MCF 10A (cell line): ENCODE measurements around the gene TMEM179. TPM values are rescaled to one million over a fixed set of nuclear protein-coding genes. Genes with fewer than 3 reads are reported as not detected.

Experiments
- BruUV-seq: library from RNA; stranded (reverse); fragments of 400-500 nt; replicated peaks from 2 replicates; lab custom pipeline; 2021; lab: Mats Ljungman, UMichigan
- CTCF ChIA-PET: fragments of 300-600 bp; sonication (Branson Sonifier 250); formaldehyde crosslinking; extraction: SDS; loops from one replicate; lab custom pipeline; 2021; ENCODE audit warnings: antibody characterized with exemption, inconsistent platforms; lab: Yijun Ruan, JAX
- POLR2A ChIA-PET: fragments of 300-600, 350-650 bp; sonication (Branson Sonifier 250); formaldehyde crosslinking; extraction: SDS; loops from one replicate; lab custom pipeline; 2020; ENCODE audit warnings: antibody characterized with exemption, inconsistent platforms; lab: Yijun Ruan, JAX
- DNase-seq: peaks from one replicate; pipeline ENCODE4 v3.0.0-alpha.2; 2018; ENCODE audit not compliant: unreplicated experiment
- H3K27ac Mint-ChIP-seq: one replicate; pipeline ENCODE4 v1.8.0; 2022; ENCODE audit warnings: mild to moderate bottlenecking, low read depth, mixed read lengths; ENCODE audit not compliant: unreplicated experiment
- H3K27me3 Mint-ChIP-seq: one replicate; pipeline ENCODE4 v1.8.0; 2022; ENCODE audit warnings: mixed read lengths; ENCODE audit not compliant: insufficient read depth, unreplicated experiment
- H3K36me3 Mint-ChIP-seq: one replicate; pipeline ENCODE4 v1.8.0; 2022; ENCODE audit warnings: mild to moderate bottlenecking, moderate library complexity, mixed read lengths; ENCODE audit not compliant: insufficient read depth, unreplicated experiment
- H3K4me1 Mint-ChIP-seq: one replicate; pipeline ENCODE4 v1.8.0; 2022; ENCODE audit warnings: mixed read lengths; ENCODE audit not compliant: insufficient read depth, unreplicated experiment
- H3K4me3 Mint-ChIP-seq: one replicate; pipeline ENCODE4 v1.8.0; 2022; ENCODE audit warnings: mild to moderate bottlenecking, moderate library complexity, mixed read lengths; ENCODE audit not compliant: unreplicated experiment
- H3K9me3 Mint-ChIP-seq: one replicate; pipeline ENCODE4 v1.8.0; 2022; ENCODE audit warnings: mixed read lengths; ENCODE audit not compliant: unreplicated experiment
- intact Hi-C: fragments of 100-400 bp; cut with micrococcal nuclease; formaldehyde crosslinking; loops from 2 replicates; pipeline ENCODE4 v1.14.1; 2022
- total RNA-seq: library from RNA; stranded (reverse); gene quantifications from 2 replicates; pipeline ENCODE4 v1.2.3, GENCODE V29; 2022
- TF ChIP-seq, protein P1 (sequence below): fragments of 200-600 bp; IDR thresholded peaks from one replicate; pipeline ENCODE4 v1.8.0; 2022; ENCODE audit warnings: antibody characterized with exemption, mild to moderate bottlenecking; ENCODE audit not compliant: unreplicated experiment

Gene TMEM179
- total RNA-seq, 1 experiment from 2014 or later: not detected

DNA sequence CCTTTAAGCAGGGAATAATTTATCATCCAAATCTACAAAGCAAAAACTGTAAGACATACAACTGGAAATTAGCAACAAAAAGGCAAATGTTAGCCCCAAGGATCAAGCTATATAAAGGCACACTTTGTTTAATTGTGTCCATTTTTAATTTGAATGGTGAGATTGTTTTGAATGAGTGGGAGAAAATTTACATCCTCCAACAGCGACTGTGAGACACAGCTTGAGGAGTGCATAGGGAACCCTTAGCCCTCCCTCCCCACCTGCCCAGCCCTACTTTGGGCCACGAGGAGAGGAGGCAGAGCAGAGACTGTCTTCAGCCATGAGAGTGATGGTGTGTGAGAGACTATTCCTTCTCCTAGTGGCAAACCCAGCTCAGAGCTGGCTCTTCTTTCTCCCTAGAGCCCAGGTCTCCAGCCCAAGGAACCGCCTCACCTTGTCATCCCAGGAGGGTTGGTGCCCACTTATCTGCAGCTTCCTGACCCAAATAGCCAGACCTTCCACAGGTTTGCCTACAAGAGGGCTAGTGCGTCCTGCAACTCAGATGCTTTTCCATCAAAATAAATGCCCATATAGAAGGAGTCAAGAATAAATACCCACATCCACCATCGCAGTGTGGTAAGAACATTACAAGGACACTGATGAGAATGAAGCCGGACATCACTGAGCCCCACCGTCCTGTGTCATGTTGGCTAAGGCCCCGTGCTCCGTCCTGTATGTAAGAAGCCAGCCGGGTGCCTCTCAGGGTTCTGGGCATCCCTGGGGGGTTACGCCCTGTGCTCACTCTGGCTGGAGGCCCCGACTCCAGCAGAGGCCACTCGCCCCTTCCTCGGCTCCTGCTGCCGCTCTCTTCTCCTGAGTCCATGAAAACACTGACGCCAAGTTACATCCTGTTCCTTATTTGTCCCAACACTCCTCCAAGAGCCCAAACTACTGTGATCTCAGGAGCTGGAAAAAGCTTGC, 61.4 kb downstream of the TMEM179 start:
- TF ChIP-seq, protein P1, sequence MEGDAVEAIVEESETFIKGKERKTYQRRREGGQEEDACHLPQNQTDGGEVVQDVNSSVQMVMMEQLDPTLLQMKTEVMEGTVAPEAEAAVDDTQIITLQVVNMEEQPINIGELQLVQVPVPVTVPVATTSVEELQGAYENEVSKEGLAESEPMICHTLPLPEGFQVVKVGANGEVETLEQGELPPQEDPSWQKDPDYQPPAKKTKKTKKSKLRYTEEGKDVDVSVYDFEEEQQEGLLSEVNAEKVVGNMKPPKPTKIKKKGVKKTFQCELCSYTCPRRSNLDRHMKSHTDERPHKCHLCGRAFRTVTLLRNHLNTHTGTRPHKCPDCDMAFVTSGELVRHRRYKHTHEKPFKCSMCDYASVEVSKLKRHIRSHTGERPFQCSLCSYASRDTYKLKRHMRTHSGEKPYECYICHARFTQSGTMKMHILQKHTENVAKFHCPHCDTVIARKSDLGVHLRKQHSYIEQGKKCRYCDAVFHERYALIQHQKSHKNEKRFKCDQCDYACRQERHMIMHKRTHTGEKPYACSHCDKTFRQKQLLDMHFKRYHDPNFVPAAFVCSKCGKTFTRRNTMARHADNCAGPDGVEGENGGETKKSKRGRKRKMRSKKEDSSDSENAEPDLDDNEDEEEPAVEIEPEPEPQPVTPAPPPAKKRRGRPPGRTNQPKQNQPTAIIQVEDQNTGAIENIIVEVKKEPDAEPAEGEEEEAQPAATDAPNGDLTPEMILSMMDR: no peak
- H3K4me3 Mint-ChIP-seq: no peak overlapping the region
- ChIA-PET CTCF (interaction anchor here (0.8 kb wide), 1 partner anchor 19 kb away, joined by 4 read pairs; no protein-coding TSS in a partner anchor), POLR2A (no interaction called here)
- H3K27ac Mint-ChIP-seq: no peak overlapping the region
- no peaks in the 10 kb centered on the region for H3K36me3 Mint-ChIP-seq
- peaks cover 41% of the 10 kb centered on the region for H3K27me3 Mint-ChIP-seq
- DNase-seq: no peak
- BruUV-seq: no TSS peak
- intact Hi-C loops: no loop called here
- no peaks in the 10 kb centered on the region for H3K9me3 Mint-ChIP-seq
- H3K4me1 Mint-ChIP-seq: no peaks in the 10 kb centered on the region

DNA sequence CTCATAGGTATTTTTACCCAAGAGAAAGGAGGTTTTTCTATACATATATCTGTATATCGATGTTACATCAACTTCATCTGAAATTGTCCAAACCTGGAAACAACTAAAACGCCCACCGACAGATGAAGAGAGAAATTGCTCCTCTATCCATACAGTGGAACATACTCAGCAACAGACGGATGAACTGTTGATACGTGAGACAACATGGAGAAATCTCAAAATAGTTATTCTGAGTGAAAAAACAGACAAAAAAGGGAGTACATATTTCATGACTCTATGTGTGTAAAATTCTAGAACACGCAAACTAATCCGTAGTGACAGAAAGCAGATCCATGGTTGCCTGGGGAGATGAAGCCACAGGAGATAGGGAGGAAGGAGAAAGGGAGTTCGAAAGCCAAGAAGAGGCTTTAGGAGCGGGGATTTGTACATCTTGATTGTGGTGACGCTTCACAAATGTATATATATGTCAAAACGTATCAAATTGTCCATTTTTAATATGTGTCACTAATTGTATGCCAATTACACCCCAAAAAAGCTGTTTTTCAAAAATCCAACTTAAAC, 62.6 kb downstream of the TMEM179 start:
- ChIA-PET POLR2A (no interaction called here), CTCF (interaction anchor here (0.6 to 0.8 kb wide), 2 partner anchors 20 to 139 kb away, joined by 3 to 4 read pairs; no protein-coding TSS in a partner anchor)
- TF ChIP-seq, protein P1: no peak
- no peaks in the 10 kb centered on the region for H3K9me3 Mint-ChIP-seq
- H3K27ac Mint-ChIP-seq: no peak overlapping the region
- H3K4me1 Mint-ChIP-seq: peaks cover 10% of the 10 kb centered on the region
- H3K27me3 Mint-ChIP-seq: peaks cover 35% of the 10 kb centered on the region
- DNase-seq: no peak
- no TSS peak for BruUV-seq
- intact Hi-C loops: no loop called here
- H3K4me3 Mint-ChIP-seq: no peak overlapping the region
- no peaks in the 10 kb centered on the region for H3K36me3 Mint-ChIP-seq

Other genes with a start within 250 kb of the TMEM179 start
- gene C14orf180, start 25.0 kb downstream of the TMEM179 start, total RNA-seq: not detected in 2 replicates
- gene INF2, start 84.8 kb upstream of the TMEM179 start, total RNA-seq: 91.6 and 102 TPM in 2 replicates
- 2.9 and 5.2 TPM in 2 replicates for gene ADSS1, start 119.5 kb upstream of the TMEM179 start, total RNA-seq
- gene SIVA1, start 148.4 kb upstream of the TMEM179 start, total RNA-seq: 63.3 and 72.7 TPM in 2 replicates
- 83.3 and 96.3 TPM in 2 replicates for gene AKT1, start 191.0 kb upstream of the TMEM179 start, total RNA-seq
- 1.0 and 1.2 TPM in 2 replicates for gene ZBTB42, start 196.3 kb upstream of the TMEM179 start, total RNA-seq